Measurements from ENCODE around the gene BRF1.

Gene BRF1

DNA sequence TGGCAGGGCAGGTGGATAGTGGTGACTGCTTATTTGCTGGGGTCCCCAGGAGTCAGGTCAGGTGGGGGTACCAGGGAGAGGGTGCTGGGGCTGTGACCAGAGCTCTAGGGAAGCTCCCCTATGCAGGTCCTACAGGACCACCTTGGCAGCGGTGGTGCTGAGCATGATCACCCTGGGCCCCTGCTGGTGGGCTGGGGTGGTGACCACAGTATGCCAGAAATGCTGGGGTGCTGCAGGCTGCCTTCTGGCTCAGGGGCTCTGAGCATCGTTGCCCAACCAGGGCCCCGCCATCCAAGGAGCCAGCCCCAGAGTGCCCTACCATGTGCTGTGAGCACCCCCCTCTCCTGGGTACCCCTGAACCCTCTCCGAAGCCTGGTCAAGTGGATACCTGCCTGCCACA, 102.2 kb downstream of the BRF1 start:
- no peak overlapping the region for H3K4me3 ChIP-seq (ENCODE audit: low read depth in 1 of 2, low read length in 2 of 2)
- H3K4me1 ChIP-seq (ENCODE audit: control insufficient read depth in 1 of 2, insufficient read depth in 2 of 2, low read length in 2 of 2): peaks cover 14 to 30% of the 10 kb centered on the region in 2 donors
- peaks cover 58 to 66% of the 10 kb centered on the region in 2 donors for H3K27me3 ChIP-seq (ENCODE audit: control insufficient read depth in 1 of 2, insufficient read depth in 2 of 2, low read length in 2 of 2)
- no peaks in the 10 kb centered on the region for H3K36me3 ChIP-seq (ENCODE audit: control insufficient read depth in 1 of 2, insufficient read depth in 2 of 2, low read length in 2 of 2)
- H3K9ac ChIP-seq (ENCODE audit: low read depth in 1 of 2, low read length in 2 of 2): no peak overlapping the region
- H3K9me3 ChIP-seq (ENCODE audit: control insufficient read depth in 1 of 2, low read length in 2 of 2): no peaks in the 10 kb centered on the region
- no peak overlapping the region for H3K27ac ChIP-seq (ENCODE audit: low read depth, low read length)

DNA sequence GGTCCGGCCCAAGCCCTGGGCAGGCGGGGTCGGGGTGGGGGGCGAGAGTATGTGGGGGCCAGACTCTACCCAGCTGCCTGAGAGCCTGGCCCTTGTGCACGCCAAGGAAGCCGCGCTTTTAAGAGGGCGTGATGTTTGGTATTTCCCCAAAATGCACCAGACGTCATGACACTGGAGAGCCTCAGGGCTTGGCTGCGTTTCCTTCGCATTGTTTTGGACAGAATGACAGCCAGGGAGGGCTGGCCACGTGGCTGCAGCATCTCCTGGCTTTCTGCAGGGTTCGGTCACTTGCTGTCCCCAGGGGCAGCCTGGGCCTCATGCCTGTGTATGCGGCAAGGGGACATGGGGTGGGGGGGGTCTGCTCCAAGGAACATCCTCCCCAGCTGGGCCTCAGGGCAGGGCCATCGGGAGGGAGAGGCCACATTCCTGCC, 103.6 kb downstream of the BRF1 start:
- Histone ChIP-seq H3K36me3 (ENCODE audit: control insufficient read depth in 1 of 2, insufficient read depth in 2 of 2, low read length in 2 of 2) (no peaks in the 10 kb centered on the region), H3K9ac (ENCODE audit: low read depth in 1 of 2, low read length in 2 of 2) (no peak overlapping the region), H3K27ac (ENCODE audit: low read depth, low read length) (peak overlapping the region; percentile 3), H3K4me3 (ENCODE audit: low read depth in 1 of 2, low read length in 2 of 2) (no peak overlapping the region), H3K4me1 (ENCODE audit: control insufficient read depth in 1 of 2, insufficient read depth in 2 of 2, low read length in 2 of 2) (peaks cover 15 to 26% of the 10 kb centered on the region in 2 donors), H3K27me3 (ENCODE audit: control insufficient read depth in 1 of 2, insufficient read depth in 2 of 2, low read length in 2 of 2) (peaks cover 62 to 69% of the 10 kb centered on the region in 2 donors), H3K9me3 (ENCODE audit: control insufficient read depth in 1 of 2, low read length in 2 of 2) (no peaks in the 10 kb centered on the region)

DNA sequence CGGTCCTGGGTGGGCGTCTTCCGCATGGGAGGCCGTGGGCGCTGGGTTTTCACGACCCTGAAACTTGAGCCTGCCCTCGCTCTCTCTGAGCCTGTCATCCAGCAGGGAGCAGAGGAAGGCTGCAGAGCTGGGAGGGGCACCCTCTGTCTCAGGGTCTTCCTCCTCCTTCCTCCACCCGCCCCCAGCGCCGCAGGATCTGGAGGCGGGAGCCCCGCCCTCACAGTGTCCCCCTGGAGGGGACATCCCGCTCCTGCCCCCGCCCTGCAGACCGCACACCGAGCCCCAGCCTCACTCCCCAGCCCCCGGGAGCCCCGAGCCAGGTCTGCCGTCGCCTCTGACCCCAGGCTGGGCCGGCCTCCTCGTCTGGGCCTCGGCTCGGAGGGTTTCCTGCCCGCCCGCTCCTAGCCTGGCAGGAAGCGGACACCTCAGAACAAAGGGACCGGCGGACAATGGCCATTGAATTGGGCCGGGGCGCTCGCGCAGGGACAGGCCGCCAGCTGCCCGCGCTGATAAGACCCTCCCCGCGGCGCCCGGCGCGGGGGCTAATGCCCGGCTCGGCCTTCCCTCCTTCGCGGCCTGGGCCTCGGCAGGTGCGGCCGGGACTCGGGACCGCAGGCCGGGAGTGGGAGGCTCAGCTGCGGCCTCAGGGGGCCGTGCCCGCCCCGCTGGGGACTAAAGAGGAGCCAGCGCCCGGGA, 104.4 kb downstream of the BRF1 start:
- no peaks in the 10 kb centered on the region for H3K36me3 ChIP-seq (ENCODE audit: control insufficient read depth in 1 of 2, insufficient read depth in 2 of 2, low read length in 2 of 2)
- H3K27ac ChIP-seq (ENCODE audit: low read depth, low read length): no peak overlapping the region
- no peaks in the 10 kb centered on the region for H3K9me3 ChIP-seq (ENCODE audit: control insufficient read depth in 1 of 2, low read length in 2 of 2)
- H3K27me3 ChIP-seq (ENCODE audit: control insufficient read depth in 1 of 2, insufficient read depth in 2 of 2, low read length in 2 of 2): peaks cover 54 to 64% of the 10 kb centered on the region in 2 donors
- no peak overlapping the region for H3K4me3 ChIP-seq (ENCODE audit: low read depth in 1 of 2, low read length in 2 of 2)
- H3K9ac ChIP-seq (ENCODE audit: low read depth in 1 of 2, low read length in 2 of 2): no peak overlapping the region
- H3K4me1 ChIP-seq (ENCODE audit: control insufficient read depth in 1 of 2, insufficient read depth in 2 of 2, low read length in 2 of 2): peaks cover 15 to 26% of the 10 kb centered on the region in 2 donors

GRCh38 chr14:105195522-105196264, 105.1 kb downstream of the BRF1 start:
- Histone ChIP-seq H3K9ac (ENCODE audit: low read depth in 1 of 2, low read length in 2 of 2) (no peak overlapping the region), H3K4me1 (ENCODE audit: control insufficient read depth in 1 of 2, insufficient read depth in 2 of 2, low read length in 2 of 2) (peaks cover 15 to 26% of the 10 kb centered on the region in 2 donors), H3K36me3 (ENCODE audit: control insufficient read depth in 1 of 2, insufficient read depth in 2 of 2, low read length in 2 of 2) (no peaks in the 10 kb centered on the region), H3K9me3 (ENCODE audit: control insufficient read depth in 1 of 2, low read length in 2 of 2) (no peaks in the 10 kb centered on the region), H3K27me3 (ENCODE audit: control insufficient read depth in 1 of 2, insufficient read depth in 2 of 2, low read length in 2 of 2) (peaks cover 47 to 57% of the 10 kb centered on the region in 2 donors), H3K27ac (ENCODE audit: low read depth, low read length) (peak overlapping the region; percentile 20), H3K4me3 (ENCODE audit: low read depth in 1 of 2, low read length in 2 of 2) (no peak overlapping the region)

GRCh38 chr14:105195051-105195450, 105.8 kb downstream of the BRF1 start:
- peaks cover 44 to 57% of the 10 kb centered on the region in 2 donors for H3K27me3 ChIP-seq (ENCODE audit: control insufficient read depth in 1 of 2, insufficient read depth in 2 of 2, low read length in 2 of 2)
- no peaks in the 10 kb centered on the region for H3K36me3 ChIP-seq (ENCODE audit: control insufficient read depth in 1 of 2, insufficient read depth in 2 of 2, low read length in 2 of 2)
- no peak overlapping the region for H3K4me3 ChIP-seq (ENCODE audit: low read depth in 1 of 2, low read length in 2 of 2)
- no peaks in the 10 kb centered on the region for H3K9me3 ChIP-seq (ENCODE audit: control insufficient read depth in 1 of 2, low read length in 2 of 2)
- H3K9ac ChIP-seq (ENCODE audit: low read depth in 1 of 2, low read length in 2 of 2): no peak overlapping the region
- H3K4me1 ChIP-seq (ENCODE audit: control insufficient read depth in 1 of 2, insufficient read depth in 2 of 2, low read length in 2 of 2): peaks cover 15 to 26% of the 10 kb centered on the region in 2 donors
- H3K27ac ChIP-seq (ENCODE audit: low read depth, low read length): no peak overlapping the region

DNA sequence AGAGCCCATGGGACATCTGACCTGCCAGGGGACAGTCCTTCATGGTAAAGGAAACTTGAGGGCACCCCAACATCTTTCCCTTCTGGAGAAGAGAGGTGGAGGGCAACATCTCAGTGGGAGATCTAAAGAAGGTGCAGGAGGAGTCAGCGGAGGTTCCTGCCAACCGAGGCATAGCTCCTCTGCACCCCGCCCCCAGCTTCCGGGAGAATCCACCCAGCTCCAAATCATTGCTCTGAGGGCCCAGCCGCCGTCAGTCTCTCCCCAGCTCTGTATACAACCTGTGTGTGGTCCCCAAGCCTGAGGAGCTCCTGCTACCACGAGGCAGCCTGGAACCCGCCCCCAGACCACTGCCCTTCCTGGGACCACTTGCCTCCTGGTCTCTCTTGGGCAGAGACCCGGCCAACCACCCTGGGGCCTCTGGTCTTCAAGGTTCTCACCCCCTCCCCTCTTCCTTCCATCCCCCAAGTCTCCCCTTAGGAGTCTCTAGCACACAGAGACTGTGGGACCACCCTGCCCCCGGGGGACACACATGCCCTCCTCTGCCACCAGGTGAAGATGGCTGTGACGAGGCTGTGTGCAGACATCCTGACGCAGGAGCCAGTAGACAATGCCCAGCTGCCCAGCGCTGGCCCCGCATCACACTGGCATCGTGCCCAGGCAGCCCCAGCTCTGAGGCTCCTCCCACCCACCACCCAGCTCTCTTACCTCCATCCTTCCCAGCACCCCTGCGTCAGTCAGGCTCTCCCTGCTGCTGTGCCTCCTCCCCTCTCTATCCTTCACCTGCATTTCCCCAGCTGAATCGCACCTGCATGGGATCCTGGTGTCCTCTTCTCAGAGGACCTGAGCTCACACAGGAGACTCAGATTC, 106.7 kb downstream of the BRF1 start:
- Histone ChIP-seq H3K4me3 (ENCODE audit: low read depth in 1 of 2, low read length in 2 of 2) (no peak overlapping the region), H3K27me3 (ENCODE audit: control insufficient read depth in 1 of 2, insufficient read depth in 2 of 2, low read length in 2 of 2) (peaks cover 41 to 57% of the 10 kb centered on the region in 2 donors), H3K27ac (ENCODE audit: low read depth, low read length) (no peak overlapping the region), H3K36me3 (ENCODE audit: control insufficient read depth in 1 of 2, insufficient read depth in 2 of 2, low read length in 2 of 2) (no peaks in the 10 kb centered on the region), H3K9me3 (ENCODE audit: control insufficient read depth in 1 of 2, low read length in 2 of 2) (no peaks in the 10 kb centered on the region), H3K4me1 (ENCODE audit: control insufficient read depth in 1 of 2, insufficient read depth in 2 of 2, low read length in 2 of 2) (peaks cover 15 to 23% of the 10 kb centered on the region in 2 donors), H3K9ac (ENCODE audit: low read depth in 1 of 2, low read length in 2 of 2) (no peak overlapping the region)

- H3K4me1 ChIP-seq (ENCODE audit: control insufficient read depth in 1 of 2, insufficient read depth in 2 of 2, low read length in 2 of 2): peaks cover 15 to 23% of the 10 kb centered on the region in 2 donors
- H3K4me3 ChIP-seq (ENCODE audit: low read depth in 1 of 2, low read length in 2 of 2): no peak overlapping the region
- H3K9ac ChIP-seq (ENCODE audit: low read depth in 1 of 2, low read length in 2 of 2): no peak overlapping the region
- no peaks in the 10 kb centered on the region for H3K36me3 ChIP-seq (ENCODE audit: control insufficient read depth in 1 of 2, insufficient read depth in 2 of 2, low read length in 2 of 2)
- peaks cover 35 to 49% of the 10 kb centered on the region in 2 donors for H3K27me3 ChIP-seq (ENCODE audit: control insufficient read depth in 1 of 2, insufficient read depth in 2 of 2, low read length in 2 of 2)
- no peak overlapping the region for H3K27ac ChIP-seq (ENCODE audit: low read depth, low read length)
- H3K9me3 ChIP-seq (ENCODE audit: control insufficient read depth in 1 of 2, low read length in 2 of 2): peaks cover 0 to 4% of the 10 kb centered on the region in 2 donors
Measured at GRCh38 chr14:105192866-105193731, 107.7 kb downstream of the BRF1 start.

DNA sequence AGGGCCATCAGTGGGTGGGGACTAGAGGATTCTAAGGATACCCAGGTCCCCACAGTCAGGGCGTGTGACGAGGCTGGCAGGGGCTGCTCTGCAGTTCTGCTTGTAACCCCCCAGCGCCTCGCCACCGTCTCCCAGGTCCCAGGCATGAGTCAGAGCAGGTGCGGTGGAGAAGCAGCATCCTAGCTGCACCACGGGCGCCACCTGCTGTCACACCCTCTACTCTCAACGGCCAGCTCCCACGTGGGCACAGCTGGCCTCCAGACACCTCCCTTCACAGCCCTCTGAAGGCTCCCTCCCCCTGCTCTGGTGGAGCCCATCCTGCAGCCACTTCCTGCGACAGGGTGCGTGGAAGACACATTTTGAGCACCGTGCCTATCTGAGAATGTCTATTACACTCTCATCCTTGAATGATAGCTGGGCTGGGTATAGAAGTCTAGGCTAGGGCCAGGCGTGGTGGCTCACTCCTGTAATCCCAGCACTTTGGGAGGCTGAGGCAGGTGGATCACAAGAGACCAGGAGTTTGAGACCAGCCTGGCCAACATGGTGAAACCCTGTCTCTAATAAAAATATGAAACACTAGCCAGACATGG, 112.8 kb downstream of the BRF1 start:
- Histone ChIP-seq H3K27ac (ENCODE audit: low read depth, low read length) (no peak overlapping the region), H3K9me3 (ENCODE audit: control insufficient read depth in 1 of 2, low read length in 2 of 2) (peaks cover 0 to 5% of the 10 kb centered on the region in 2 donors), H3K27me3 (ENCODE audit: control insufficient read depth in 1 of 2, insufficient read depth in 2 of 2, low read length in 2 of 2) (peaks cover under 1 to 13% of the 10 kb centered on the region in 2 donors), H3K4me3 (ENCODE audit: low read depth in 1 of 2, low read length in 2 of 2) (no peak overlapping the region), H3K4me1 (ENCODE audit: control insufficient read depth in 1 of 2, insufficient read depth in 2 of 2, low read length in 2 of 2) (no peaks in the 10 kb centered on the region), H3K36me3 (ENCODE audit: control insufficient read depth in 1 of 2, insufficient read depth in 2 of 2, low read length in 2 of 2) (no peaks in the 10 kb centered on the region), H3K9ac (ENCODE audit: low read depth in 1 of 2, low read length in 2 of 2) (no peak overlapping the region)

GRCh38 chr14:105187116-105187515, 113.7 kb downstream of the BRF1 start:
- H3K4me3 ChIP-seq (ENCODE audit: low read depth in 1 of 2, low read length in 2 of 2): no peak overlapping the region
- peaks cover 0 to 5% of the 10 kb centered on the region in 2 donors for H3K9me3 ChIP-seq (ENCODE audit: control insufficient read depth in 1 of 2, low read length in 2 of 2)
- no peak overlapping the region for H3K9ac ChIP-seq (ENCODE audit: low read depth in 1 of 2, low read length in 2 of 2)
- H3K4me1 ChIP-seq (ENCODE audit: control insufficient read depth in 1 of 2, insufficient read depth in 2 of 2, low read length in 2 of 2): peaks cover under 1 to 1% of the 10 kb centered on the region in 2 donors
- H3K27ac ChIP-seq (ENCODE audit: low read depth, low read length): no peak overlapping the region
- H3K27me3 ChIP-seq (ENCODE audit: control insufficient read depth in 1 of 2, insufficient read depth in 2 of 2, low read length in 2 of 2): peaks cover 0 to 9% of the 10 kb centered on the region in 2 donors
- H3K36me3 ChIP-seq (ENCODE audit: control insufficient read depth in 1 of 2, insufficient read depth in 2 of 2, low read length in 2 of 2): no peaks in the 10 kb centered on the region

Data from duodenal mucosa (tissue), 2 donors.